HG03469 (cell line): ENCODE results near the gene SPEN.
A peak's percentile ranks its signal among the peaks of the same experiment; 100 is the strongest.
"Not testable (repeated sequence)": the region's sequence is repeated elsewhere in the genome, so short reads cannot be mapped to it uniquely, and the experiment has no call there.

Experiments used
- ATAC-seq: cut with Tn5 transposase; IDR thresholded peaks from one replicate; pipeline ENCODE4 v1.9.1; 2021; ENCODE audit warnings: mild to moderate bottlenecking, moderate library complexity, moderate number of reproducible peaks; ENCODE audit not compliant: unreplicated experiment

The SPEN gene

DNA sequence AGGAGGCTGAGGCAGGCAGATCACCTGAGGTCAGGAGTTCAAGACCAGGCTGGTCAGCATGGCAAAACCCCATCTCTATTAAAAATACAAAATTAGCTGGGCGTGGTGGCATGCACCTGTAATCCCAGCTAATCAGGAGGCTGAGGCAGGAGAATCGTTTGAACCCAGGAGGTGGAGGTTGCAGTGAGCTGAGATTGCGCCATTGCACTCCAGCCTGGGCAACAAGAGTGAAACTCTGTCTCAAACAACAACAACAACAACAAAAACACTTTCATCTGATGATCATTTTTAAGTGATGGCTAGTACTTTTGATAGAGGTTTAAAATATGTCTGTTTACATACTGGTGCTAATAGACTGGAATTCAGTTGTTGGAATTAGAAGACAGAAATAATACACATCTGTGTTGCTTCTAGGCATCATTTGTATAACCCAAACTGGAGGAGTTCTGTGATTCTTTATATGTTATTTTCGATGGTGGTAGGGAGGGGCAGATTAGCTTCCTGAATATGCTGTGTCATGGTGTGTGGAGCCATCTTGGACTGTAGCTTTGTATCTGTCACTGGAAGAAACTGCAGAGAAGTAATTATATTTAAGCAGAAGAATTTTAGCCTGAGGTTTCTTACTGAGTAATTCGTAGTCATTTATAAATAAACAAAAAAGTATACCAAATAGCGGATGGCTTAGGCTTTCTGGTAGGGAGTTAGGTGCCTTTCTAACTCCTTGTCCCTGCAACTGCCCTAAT is 45.5 kb downstream of the SPEN start:
- not testable (repeated sequence) for ATAC-seq

DNA sequence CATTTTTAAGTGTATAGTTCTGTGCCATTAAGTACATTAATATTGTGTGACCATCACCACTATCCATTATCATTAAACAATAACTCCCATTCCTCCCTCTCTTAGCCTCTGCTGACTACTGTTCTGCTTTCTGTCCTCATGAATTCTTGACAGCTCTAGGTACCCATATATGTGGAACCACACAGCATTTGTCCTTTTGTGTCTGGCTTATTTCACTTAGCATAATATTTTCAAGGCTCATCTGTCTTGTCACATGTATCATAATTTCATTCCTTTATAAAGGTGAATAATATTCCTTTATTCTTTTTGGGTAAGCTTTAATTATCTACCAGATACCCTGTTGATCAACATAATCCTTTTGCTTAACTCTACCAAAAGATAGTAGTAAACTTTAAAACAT is 47.7 kb downstream of the SPEN start:
- no peak for ATAC-seq

DNA sequence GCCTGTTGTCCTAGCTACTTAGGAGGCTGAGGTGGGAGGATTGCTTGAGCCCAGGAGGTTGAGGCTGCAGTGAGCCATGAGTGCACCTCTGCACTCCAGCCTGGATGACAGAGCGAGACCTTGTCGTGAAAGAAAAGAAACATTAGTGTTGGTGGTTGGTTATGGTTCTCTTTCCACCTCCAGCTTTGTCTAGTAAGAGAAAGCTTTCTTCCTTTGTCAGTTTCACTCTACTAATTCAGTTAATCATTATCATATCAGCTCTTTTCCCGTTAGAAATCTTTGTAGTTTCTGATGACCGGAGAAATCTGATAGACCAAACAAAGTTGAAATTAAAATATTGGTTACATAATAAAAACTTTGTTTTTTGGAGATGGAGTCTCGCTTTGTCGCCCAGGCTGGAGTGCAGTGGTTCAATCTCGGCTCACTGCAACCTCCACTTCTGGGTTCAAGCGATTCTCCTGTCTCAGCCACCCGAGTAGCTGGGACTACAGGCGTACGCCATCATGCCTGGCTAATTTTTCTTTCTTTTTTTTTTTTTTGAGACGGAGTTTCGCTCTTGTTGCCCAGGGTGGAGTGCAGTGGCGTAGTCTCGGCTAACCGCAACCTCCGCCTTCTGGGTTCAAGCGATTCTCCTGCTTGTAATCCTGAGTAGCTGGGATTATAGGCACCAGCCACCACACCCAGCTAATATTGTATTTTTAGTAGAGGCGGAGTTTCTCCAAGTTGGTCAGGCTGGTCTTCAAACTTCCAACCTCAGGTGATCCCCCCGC is 49.5 kb downstream of the SPEN start:
- ATAC-seq = not testable (repeated sequence)

DNA sequence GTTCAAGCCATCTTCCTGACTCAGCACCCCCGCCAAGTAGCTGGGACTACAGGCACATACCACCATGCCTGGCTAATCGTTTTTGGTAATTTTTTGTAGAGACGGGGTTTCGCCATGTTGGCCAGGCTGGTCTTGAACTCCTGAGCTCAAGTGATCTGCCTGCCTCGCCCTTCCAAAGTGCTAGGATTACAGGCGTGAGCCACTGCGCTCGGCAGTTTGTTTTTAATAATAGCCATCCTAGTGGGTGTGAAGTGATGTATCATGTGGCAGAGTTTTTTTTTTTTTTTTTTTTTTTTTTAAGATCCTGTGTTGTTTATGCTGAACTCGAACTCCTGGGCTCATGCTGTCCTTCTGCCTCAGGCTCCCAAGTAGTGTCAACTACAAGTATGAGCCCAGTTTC is 51.8 kb downstream of the SPEN start:
- ATAC-seq = no peak

DNA sequence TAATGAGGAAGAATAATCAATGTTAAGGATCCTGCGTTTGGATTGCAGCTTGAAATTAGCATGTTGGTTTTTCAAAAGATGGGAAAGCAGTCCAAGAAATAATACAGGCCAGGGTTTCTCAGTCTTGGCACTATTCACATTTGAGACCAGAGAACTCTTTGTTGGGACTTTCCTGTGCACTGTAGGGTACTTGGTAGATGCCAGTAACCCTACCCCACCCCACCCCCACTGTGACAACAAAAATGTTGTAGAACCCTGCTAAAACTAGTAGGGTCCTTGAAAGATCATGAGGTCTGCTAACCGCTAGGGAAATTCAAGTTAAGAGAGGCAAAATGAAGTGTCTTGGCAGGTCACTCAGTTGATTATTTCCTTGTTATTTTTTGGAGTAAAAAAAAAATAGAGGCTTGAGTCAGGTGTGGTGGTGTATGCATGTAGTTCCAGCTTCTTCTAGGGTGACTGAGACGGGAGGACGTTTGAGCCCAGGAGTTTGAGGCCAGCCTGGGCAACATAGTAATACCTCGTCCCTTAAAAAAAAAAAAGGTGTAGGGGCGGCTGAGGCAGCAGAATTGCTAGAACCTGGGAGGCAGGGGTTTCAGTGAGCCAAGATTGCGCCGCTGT is 53.3 kb downstream of the SPEN start:
- no peak for ATAC-seq

DNA sequence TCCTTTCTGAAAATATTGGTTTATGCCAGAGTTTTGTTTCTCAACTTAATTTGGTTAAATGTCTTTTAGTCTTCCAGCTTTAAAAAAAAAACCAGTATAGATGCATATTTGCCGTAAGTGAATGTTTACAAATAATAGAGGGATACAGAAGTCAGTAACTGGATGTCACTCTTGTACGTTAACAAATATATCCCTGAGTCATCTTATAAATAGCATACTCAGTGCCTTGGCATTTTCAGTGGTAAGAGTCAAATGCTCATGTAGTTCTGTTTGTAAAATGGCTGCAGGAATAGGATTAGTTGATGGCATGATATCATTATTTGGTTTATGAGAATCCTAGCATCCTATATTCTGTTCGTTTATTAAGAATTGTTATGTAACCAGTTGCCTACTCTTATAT is 55.4 kb downstream of the SPEN start:
- no peak for ATAC-seq

DNA sequence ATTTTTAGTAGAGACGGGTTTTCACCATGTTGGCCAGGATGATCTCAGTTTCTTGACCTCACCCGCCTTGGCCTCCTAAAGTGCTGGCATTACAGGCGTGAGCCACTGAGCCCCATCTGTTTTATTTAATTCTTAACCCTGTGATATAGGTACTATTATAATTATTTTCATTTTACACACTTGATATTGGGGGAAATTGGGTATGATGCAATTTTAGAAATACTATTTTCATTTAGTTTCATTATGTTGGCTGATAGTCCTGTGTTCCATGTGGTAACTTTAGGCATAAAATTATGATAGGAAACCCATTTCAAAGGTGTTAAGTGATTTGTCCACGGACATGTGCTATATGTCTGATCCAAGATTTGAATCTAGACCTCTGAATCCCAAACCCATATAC is 61.1 kb downstream of the SPEN start:
- ATAC-seq = no peak

DNA sequence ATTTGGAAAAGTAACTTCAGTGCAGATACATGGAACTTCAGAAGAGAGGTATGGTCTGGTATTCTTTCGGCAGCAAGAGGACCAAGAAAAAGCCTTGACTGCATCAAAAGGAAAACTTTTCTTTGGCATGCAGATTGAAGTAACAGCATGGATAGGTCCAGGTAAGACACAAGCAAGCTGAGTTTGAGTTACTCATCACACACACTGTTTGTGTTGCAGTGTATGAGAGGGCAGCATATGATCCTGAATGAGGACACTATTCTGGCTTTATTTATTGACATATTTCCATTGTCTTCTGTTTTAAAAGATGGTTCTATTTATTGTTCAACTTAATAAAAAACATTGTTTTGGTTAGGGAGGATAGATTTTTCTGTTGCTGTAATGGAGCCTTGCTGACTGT is 63.6 kb downstream of the SPEN start:
- no peak for ATAC-seq

DNA sequence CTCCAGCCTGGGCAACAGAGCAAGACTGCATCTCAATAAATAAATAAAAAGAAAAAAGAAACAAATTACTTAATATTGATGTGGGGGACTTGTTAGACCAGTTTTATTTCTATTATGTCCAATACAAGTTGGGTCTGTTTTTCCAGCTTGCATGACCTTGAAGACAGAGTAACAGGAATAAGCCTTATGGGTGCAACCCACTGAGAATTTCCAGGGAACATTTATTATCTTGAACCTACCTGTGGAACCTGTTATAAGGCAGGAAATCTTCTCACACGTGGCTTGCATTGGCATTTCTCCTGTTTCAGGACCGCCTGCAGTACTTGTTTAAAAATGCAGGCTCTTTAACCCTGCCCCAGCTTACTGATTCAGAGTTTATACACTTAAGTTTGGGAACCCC is 64.4 kb downstream of the SPEN start:
- ATAC-seq = no peak

DNA sequence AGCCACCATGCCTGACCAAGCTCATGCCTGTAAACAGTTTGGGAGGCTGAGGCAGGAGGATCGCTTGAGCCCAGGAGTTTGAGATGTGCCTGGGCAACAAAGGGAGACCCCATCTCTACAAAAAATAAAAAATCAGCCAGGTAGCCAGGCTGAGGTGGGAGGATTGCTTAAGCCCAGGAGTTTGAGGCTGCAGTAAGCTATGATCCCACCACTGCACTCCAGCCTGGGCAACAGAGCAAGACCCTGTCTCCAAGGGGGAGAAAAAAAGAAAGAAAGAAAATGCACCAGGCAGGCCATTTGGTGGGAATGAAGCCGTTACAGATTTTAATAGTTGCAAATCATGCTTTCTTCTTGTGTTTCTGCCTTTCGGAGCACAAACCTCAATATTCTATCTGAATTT is 66.1 kb downstream of the SPEN start:
- ATAC-seq = not testable (repeated sequence)

DNA sequence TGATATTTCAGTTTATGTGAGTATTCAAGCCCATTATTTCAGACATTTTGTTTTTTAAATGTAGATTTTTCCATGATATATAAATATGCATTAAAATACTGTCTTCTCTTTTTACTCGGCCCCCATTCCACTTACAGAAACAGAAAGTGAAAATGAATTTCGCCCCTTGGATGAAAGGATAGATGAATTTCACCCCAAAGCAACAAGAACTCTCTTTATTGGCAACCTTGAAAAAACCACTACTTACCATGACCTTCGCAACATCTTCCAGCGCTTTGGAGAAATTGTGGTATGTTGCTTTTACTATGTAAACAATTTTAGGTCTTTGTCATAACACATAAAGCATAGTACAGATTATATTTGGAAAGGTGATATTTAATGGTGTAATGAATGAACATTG is 68.5 kb downstream of the SPEN start:
- ATAC-seq = no peak

DNA sequence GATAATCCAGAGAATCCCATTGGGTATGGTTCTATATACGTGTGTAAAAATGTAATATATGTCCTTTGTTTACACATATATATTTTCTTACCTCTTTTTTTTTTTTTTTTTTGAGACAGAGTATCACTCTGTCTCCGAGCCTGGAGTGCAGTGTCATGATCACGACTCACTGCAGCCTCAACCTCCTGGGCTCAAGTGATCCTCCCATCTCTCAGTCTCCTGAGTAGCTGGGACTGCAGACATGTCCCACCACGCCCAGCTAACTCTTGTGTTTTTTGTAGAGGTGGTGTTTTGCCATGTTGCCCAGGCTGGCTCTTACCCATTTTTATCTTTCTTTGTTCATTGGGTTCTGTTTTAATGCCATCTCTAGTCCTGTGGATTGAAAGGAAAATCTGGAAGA is 68.9 kb downstream of the SPEN start:
- ATAC-seq = no peak

DNA sequence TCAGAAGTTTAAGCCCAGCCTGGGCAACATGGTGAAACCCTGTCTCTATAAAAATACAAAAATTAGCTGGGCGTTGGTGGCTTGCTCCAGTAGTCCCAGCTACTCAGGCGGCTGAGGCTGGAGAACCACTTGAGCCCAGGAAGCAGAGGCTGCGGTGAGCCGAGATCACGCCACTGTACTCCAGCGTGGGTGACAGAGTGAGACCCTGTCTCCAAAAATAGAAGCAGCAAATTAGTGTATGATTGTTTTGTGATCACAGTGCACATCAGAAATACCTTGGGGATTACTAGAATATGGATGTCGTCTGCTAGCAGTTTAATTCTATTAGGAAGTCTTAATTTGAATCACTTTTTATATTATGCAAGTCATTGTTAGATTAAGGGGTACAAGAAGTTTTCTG is 69.4 kb downstream of the SPEN start:
- ATAC-seq = no peak

DNA sequence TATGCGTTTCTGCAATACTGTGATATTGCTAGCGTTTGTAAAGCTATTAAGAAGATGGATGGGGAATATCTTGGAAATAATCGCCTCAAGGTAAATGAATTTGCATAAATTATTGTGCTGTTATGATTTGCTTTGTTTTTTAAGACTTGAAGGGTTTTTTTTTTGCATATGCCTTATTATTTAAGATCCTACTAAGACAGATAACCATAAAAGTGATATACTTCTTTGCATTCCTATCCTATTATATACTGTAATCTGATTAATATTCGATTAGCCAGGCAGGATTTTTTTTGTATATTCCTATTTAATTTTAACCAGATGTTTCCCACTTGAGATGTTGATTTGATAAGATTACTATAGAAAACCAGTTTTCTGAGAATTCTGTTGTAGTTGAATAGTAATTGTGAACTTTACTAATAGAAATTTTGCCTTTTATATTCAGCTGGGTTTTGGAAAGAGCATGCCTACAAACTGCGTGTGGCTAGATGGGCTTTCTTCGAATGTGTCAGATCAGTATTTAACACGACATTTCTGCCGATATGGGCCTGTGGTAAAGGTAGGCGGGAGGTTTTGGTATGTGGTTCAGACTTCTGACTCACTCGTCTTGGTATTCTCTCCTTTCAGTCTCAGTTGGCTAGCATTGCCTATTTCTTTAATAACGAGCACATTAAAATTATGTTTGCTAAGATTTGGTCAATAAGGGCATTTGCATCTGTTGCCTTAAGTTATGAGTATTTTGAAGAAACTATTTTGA is 71.6 kb downstream of the SPEN start:
- ATAC-seq = peak; percentile 61

DNA sequence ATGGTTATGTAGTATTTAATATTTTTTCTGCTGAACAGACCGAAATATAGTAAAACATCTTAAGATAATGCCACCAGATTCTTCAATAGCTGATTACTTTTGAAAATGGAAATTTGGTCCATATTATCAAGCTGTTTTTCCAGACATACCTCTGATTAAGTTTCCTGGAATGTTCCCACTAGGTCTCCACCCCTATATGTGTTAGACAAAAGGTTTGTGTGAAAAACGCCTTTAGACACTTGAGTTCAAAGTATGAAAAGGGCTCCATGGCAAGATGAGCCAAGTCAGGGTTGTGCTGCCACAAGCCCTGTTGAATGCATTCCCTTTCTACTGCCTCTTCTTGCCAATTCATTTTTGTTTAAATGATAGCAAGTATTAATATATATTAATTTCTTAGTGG is 75.7 kb downstream of the SPEN start:
- no peak for ATAC-seq

DNA sequence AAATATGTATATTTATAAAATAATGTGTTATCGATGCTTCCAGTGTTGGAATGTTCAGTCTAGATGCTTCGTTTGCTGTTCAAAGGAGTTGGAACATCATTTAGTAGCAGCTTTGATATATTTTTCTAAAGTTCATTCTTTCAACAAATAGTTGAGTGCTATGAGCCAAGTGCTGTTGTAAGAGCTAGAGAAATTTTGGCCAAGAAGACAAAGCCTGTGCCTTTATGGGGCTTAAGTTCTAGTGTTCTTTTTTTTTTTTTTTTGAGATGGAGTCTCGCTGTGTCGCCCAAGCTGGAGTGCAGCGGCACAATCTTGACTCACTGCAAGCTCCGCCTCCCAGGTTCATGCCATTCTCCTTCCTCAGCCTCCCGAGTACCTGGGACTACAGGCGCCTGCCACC is 78.9 kb downstream of the SPEN start:
- ATAC-seq = not testable (repeated sequence)

DNA sequence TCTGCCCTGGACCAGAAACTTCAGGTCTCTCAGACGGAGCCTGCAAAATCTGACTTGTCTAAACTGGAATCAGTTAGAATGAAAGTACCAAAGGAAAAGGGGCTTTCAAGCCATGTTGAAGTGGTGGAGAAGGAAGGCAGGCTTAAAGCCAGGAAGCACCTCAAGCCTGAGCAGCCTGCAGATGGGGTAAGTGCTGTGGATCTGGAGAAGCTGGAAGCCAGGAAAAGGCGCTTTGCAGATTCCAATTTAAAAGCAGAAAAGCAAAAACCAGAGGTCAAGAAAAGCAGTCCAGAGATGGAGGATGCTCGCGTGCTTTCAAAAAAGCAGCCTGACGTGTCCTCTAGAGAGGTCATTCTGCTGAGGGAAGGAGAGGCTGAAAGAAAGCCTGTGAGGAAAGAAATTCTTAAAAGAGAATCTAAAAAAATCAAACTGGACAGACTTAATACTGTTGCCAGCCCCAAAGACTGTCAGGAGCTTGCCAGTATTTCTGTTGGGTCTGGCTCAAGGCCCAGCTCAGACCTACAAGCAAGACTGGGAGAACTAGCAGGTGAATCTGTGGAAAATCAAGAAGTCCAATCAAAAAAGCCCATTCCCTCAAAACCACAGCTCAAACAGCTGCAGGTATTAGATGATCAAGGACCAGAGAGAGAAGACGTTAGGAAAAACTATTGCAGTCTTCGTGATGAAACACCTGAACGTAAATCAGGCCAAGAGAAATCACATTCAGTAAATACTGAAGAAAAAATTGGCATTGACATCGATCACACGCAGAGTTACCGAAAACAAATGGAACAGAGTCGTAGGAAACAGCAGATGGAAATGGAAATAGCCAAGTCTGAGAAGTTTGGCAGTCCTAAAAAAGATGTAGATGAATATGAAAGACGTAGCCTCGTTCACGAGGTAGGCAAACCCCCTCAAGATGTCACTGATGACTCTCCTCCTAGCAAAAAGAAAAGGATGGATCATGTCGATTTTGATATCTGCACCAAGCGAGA is 81.8 kb downstream of the SPEN start:
- no peak for ATAC-seq

DNA sequence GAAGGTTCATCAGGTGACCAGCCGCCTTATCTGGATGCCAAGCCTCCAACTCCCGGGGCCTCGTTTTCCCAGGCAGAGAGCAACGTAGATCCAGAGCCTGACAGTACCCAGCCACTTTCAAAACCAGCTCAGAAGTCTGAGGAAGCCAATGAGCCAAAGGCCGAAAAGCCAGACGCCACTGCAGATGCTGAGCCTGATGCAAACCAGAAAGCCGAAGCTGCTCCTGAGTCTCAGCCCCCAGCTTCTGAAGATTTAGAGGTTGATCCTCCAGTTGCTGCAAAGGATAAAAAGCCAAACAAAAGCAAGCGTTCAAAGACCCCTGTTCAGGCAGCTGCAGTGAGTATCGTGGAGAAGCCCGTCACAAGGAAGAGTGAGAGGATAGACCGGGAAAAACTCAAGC is 83.9 kb downstream of the SPEN start:
- ATAC-seq = no peak

DNA sequence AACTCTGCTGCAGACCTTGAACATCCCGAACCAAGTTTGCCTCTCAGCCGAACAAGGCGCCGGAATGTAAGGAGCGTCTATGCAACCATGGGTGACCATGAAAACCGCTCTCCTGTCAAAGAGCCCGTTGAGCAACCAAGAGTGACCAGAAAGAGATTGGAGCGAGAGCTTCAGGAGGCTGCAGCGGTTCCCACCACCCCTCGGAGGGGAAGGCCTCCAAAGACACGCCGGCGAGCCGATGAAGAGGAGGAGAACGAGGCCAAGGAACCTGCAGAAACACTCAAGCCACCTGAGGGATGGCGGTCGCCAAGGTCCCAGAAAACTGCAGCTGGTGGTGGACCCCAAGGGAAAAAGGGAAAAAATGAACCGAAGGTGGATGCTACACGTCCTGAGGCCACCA is 84.4 kb downstream of the SPEN start:
- ATAC-seq = no peak

DNA sequence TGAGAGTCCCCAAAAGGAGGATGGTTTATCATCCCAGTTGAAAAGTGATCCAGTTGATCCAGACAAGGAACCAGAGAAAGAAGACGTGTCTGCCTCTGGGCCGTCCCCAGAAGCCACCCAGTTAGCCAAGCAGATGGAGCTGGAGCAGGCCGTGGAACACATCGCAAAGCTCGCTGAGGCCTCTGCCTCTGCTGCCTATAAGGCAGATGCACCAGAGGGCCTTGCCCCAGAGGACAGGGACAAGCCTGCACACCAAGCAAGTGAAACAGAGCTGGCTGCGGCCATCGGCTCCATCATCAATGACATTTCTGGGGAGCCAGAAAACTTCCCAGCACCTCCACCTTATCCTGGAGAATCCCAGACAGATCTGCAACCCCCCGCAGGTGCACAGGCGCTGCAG is 85.1 kb downstream of the SPEN start:
- ATAC-seq = no peak
